GM18520 (cell line): Measurements from ENCODE around the gene OR6C70.

Experiments used
- ATAC-seq: cut with Tn5 transposase; IDR thresholded peaks from one replicate; pipeline ENCODE4 v1.9.1; 2021; ENCODE audit not compliant: unreplicated experiment

The OR6C70 gene

GRCh38 chr12:55420307-55420962 lies 49.5 kb downstream of the OR6C70 start:
- no peak for ATAC-seq
